K562 (cell line): ENCODE measurements around the gene CFAP126. TPM values are rescaled to one million over a fixed set of nuclear protein-coding genes. Genes with fewer than 3 reads are reported as not detected.

ENCODE experiments used
- CREB3L1 ChIP-seq: fragments of 450-650 bp; IDR thresholded peaks from 2 replicates; pipeline ENCODE4 v1.6.1; 2014; ENCODE audit warnings: low read depth, mild to moderate bottlenecking, moderate library complexity, borderline replicate concordance
- CUX1 ChIP-seq: fragments of 200-800 bp; sonication (Bioruptor generic); IDR thresholded peaks from 2 replicates; pipeline ENCODE4 v1.6.1; 2016; ENCODE audit warnings: missing genetic modification characterization, missing compliant biosample characterization
- EGR1 ChIP-seq: fragments of 450-650 bp; conservative IDR thresholded peaks from 2 replicates; pipeline ENCODE4 v1.6.1; 2017; ENCODE audit warnings: mild to moderate bottlenecking
- ELF4 ChIP-seq: fragments of 450-650 bp; formaldehyde crosslinking; IDR thresholded peaks from 2 replicates; pipeline ENCODE4 v1.4.0; 2022; ENCODE audit warnings: missing genetic modification characterization
- ETS1 ChIP-seq: conservative IDR thresholded peaks from 2 replicates; pipeline ENCODE4 v1.6.1; 2011; ENCODE audit warnings: low read depth, mild to moderate bottlenecking, low read length; ENCODE audit not compliant: control insufficient read depth
- FOXJ3 ChIP-seq: sonication (generic); formaldehyde crosslinking; IDR thresholded peaks from 2 replicates; pipeline ENCODE4 v1.4.0; 2020; ENCODE audit warnings: mild to moderate bottlenecking, missing genetic modification reagents
- MTF1 ChIP-seq: fragments of 250-450 bp; sonication (Bioruptor Pico); IDR thresholded peaks from 2 replicates; pipeline ENCODE4 v1.9.0; 2021; ENCODE audit warnings: moderate library complexity, mild to moderate bottlenecking, inconsistent platforms, borderline replicate concordance
- NCOA1 ChIP-seq: fragments of 450-650 bp; IDR thresholded peaks from 2 replicates; pipeline ENCODE4 v1.6.1; 2016; ENCODE audit warnings: low read depth
- NCOA2 ChIP-seq, 2 experiments: fragments of 450-650 bp; IDR thresholded peaks; 2 replicates each; pipeline ENCODE4 v1.6.1; 2018; ENCODE audit warnings: mild to moderate bottlenecking in 2 of 2, moderate library complexity in 1 of 2; ENCODE audit not compliant: partially characterized antibody in 2 of 2
- RUNX1 ChIP-seq: sonication (generic); IDR thresholded peaks from 2 replicates; pipeline ENCODE4 v1.6.1; 2016; ENCODE audit warnings: antibody characterized with exemption, low read depth
- SMAD3 ChIP-seq: fragments of 450-650 bp; formaldehyde crosslinking; conservative IDR thresholded peaks from 2 replicates; pipeline ENCODE4 v1.4.0; 2020; ENCODE audit warnings: mild to moderate bottlenecking
- TAF9B ChIP-seq: fragments of 450-650 bp; IDR thresholded peaks from 2 replicates; pipeline ENCODE4 v1.6.1; 2018; ENCODE audit warnings: mild to moderate bottlenecking; ENCODE audit not compliant: partially characterized antibody
- ZBTB17 ChIP-seq: fragments of 450-650 bp; formaldehyde crosslinking; IDR thresholded peaks from 2 replicates; pipeline ENCODE4 v1.4.0; 2020; ENCODE audit warnings: mild to moderate bottlenecking
- ZFP36 ChIP-seq: fragments of 150-350 bp; IDR thresholded peaks from 2 replicates; pipeline ENCODE4 v1.6.1; 2018; ENCODE audit warnings: low read length, low read depth; ENCODE audit not compliant: partially characterized antibody
- polyA plus RNA-seq, 8 experiments: library from polyadenylated mRNA; depleted of rRNA in 4 of 8; stranded (reverse) in 5 of 8; unstranded in 3 of 8; fragments of >200 nt; fragmentation: Nextera tagmentation in 2 of 8; fragmentation: Illumina TruSeq in 1 of 8; extraction: Ambion mirVana in 2 of 8; extraction: Trizol in 1 of 8; gene quantifications; 2 replicates each; pipeline versions ENCODE4 v1.2.1 to v1.2.3, GENCODE V29; 2011 to 2014; ENCODE audit warnings: inconsistent platforms in 1 of 8, missing spikeins in 1 of 8
- total RNA-seq, 7 experiments: library from RNA; depleted of rRNA in 6 of 7; stranded (reverse); fragments of >200 nt in 6 of 7; fragmentation: Illumina TruSeq in 2 of 7; extraction: Trizol in 2 of 7; gene quantifications; 2 replicates each; pipeline versions ENCODE4 v1.2.1 to v1.2.3, GENCODE V29; 2011 to 2021; ENCODE audit warnings: low replicate concordance in 1 of 7
- TF ChIP-seq, protein P1 (sequence below), 2 experiments: IDR thresholded peaks in 1 of 2; conservative IDR thresholded peaks in 1 of 2; 2 replicates each; pipeline ENCODE4 v1.6.1; 2016; ENCODE audit warnings: low read depth in 2 of 2, mild to moderate bottlenecking in 1 of 2, missing compliant biosample characterization in 1 of 2, missing genetic modification characterization in 1 of 2, moderate library complexity in 1 of 2

CFAP126 gene
- total and polyA plus RNA-seq, 9 of the 15 experiments (the other 6 are each of a cell fraction or from before 2014, with no cell fraction given) = not detected

- TF ChIP-seq NCOA2 (IDR thresholded peaks at IDR 0.05; ENCODE audit: partially characterized antibody in 2 of 2) = no peak
- TF ChIP-seq RUNX1 = no peak
- TF ChIP-seq, protein P1, sequence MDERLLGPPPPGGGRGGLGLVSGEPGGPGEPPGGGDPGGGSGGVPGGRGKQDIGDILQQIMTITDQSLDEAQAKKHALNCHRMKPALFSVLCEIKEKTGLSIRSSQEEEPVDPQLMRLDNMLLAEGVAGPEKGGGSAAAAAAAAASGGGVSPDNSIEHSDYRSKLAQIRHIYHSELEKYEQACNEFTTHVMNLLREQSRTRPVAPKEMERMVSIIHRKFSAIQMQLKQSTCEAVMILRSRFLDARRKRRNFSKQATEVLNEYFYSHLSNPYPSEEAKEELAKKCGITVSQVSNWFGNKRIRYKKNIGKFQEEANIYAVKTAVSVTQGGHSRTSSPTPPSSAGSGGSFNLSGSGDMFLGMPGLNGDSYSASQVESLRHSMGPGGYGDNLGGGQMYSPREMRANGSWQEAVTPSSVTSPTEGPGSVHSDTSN (CRISPR knock-in tag; IDR thresholded peaks at IDR 0.05; ENCODE audit: low read depth) = peak; percentile 52
- TF ChIP-seq, protein P1 (tag; conservative IDR thresholded peaks at IDR 0.05; ENCODE audit: low read depth) = 0 out of 2 replicates have a peak, but pooled peaks have one; percentile 10
- no peak for TF ChIP-seq FOXJ3 (CRISPR knock-in tag)
- no peak; the same call in 1 of the 2 replicates for TF ChIP-seq CREB3L1
- peak; percentile 80 for TF ChIP-seq TAF9B
- no peak for TF ChIP-seq ZFP36
- TF ChIP-seq NCOA1 = peak; percentile 80
- TF ChIP-seq SMAD3 (CRISPR knock-in tag) = 0 out of 2 replicates have a peak, but pooled peaks have one; percentile 24
- 0 out of 2 replicates have a peak, but pooled peaks have one; percentile 25 for TF ChIP-seq ZBTB17 (CRISPR knock-in tag)
- no peak for TF ChIP-seq ELF4 (CRISPR knock-in tag)
- TF ChIP-seq CUX1 (CRISPR knock-in tag) = no peak
- peak; percentile 75 for TF ChIP-seq ETS1
- no peak for TF ChIP-seq MTF1 (CRISPR knock-in tag)
- TF ChIP-seq EGR1 = peak; percentile 99
Measured at GRCh38 chr1:161389691-161390558, 22.2 kb upstream of the CFAP126 start (continued).
